Keratinocyte (primary cell): ENCODE data around the gene F8A1. TPM values are rescaled to one million over a fixed set of nuclear protein-coding genes. Genes with fewer than 3 reads are reported as not detected.
"Not testable (repeated sequence)": the region's sequence is repeated elsewhere in the genome, so short reads cannot be mapped to it uniquely, and the experiment has no call there.

Experiments used
- DNase-seq: peaks from one replicate; pipeline ENCODE4 v3.0.0-alpha.2; 2011; ENCODE audit warnings: low read depth, missing footprints, low spot score
- FAIRE-seq: peaks from 2 replicates; lab custom pipeline; 2011; peaks lifted over from hg19 to GRCh38; lab: Jason Lieb, UNC
- H2AFZ ChIP-seq: 2 replicates; pipeline ENCODE4 v1.6.0; 2012; ENCODE audit warnings: low read length, control low read depth, inconsistent platforms; ENCODE audit not compliant: control insufficient read depth
- H3K27ac ChIP-seq: 2 replicates; pipeline ENCODE4 v1.5.1; 2011; ENCODE audit warnings: low read length; ENCODE audit not compliant: control insufficient read depth, insufficient read depth
- H3K27me3 ChIP-seq: 3 replicates; pipeline ENCODE4 v1.6.0; 2011; ENCODE audit warnings: low read length; ENCODE audit not compliant: control insufficient read depth, insufficient read depth; ENCODE audit errors: extremely low read depth
- H3K36me3 ChIP-seq, 2 experiments: 2 replicates in 1 of 2; 3 replicates in 1 of 2; pipeline ENCODE4 v1.5.1; 2011; ENCODE audit warnings: low read length in 2 of 2, mild to moderate bottlenecking in 1 of 2; ENCODE audit not compliant: control insufficient read depth in 2 of 2, insufficient read depth in 2 of 2; ENCODE audit errors: extremely low read depth in 1 of 2
- H3K4me1 ChIP-seq: 3 replicates; pipeline ENCODE4 v1.5.1; 2011; ENCODE audit warnings: low read length; ENCODE audit not compliant: control insufficient read depth, insufficient read depth; ENCODE audit errors: extremely low read depth
- H3K4me2 ChIP-seq: 3 replicates; pipeline ENCODE4 v1.6.0; 2011; ENCODE audit warnings: low read depth, low read length; ENCODE audit not compliant: control insufficient read depth, insufficient read depth; ENCODE audit errors: extremely low read depth
- H3K4me3 ChIP-seq, 3 experiments: fragments of 200-600 bp in 1 of 3; sonication (generic) in 1 of 3; 2 replicates in 2 of 3; 3 replicates in 1 of 3; pipeline ENCODE4 v1.5.1; 2011 to 2016; ENCODE audit warnings: low read length in 3 of 3, mild to moderate bottlenecking in 3 of 3, control low read depth in 2 of 3, inconsistent platforms in 1 of 3, low read depth in 1 of 3, mixed read lengths in 1 of 3, mixed run types in 1 of 3, moderate library complexity in 1 of 3; ENCODE audit not compliant: control insufficient read depth in 2 of 3, insufficient read depth in 2 of 3; ENCODE audit errors: extremely low read depth in 1 of 3
- H3K79me2 ChIP-seq: 2 replicates; pipeline ENCODE4 v1.6.0; 2012; ENCODE audit warnings: low read length; ENCODE audit not compliant: control insufficient read depth, insufficient read depth
- H3K9ac ChIP-seq: 3 replicates; pipeline ENCODE4 v1.6.0; 2011; ENCODE audit warnings: low read length; ENCODE audit not compliant: control insufficient read depth, insufficient read depth; ENCODE audit errors: extremely low read depth
- H3K9me1 ChIP-seq: 3 replicates; pipeline ENCODE4 v1.6.0; 2011; ENCODE audit warnings: low read length; ENCODE audit not compliant: control insufficient read depth, insufficient read depth; ENCODE audit errors: extremely low read depth
- H3K9me3 ChIP-seq: 2 replicates; pipeline ENCODE4 v1.5.1; 2012; ENCODE audit warnings: low read depth, low read length; ENCODE audit not compliant: control insufficient read depth
- H4K20me1 ChIP-seq: 3 replicates; pipeline ENCODE4 v1.6.0; 2011; ENCODE audit warnings: low read length; ENCODE audit not compliant: control insufficient read depth, insufficient read depth; ENCODE audit errors: extremely low read depth
- CTCF ChIP-seq, 3 experiments: IDR thresholded peaks in 1 of 3; conservative IDR thresholded peaks in 1 of 3; optimal IDR thresholded peaks in 1 of 3; 2 replicates in 2 of 3; 3 replicates in 1 of 3; pipeline versions ENCODE3 to v1.5.1; 2011; ENCODE audit warnings: low read length in 3 of 3, mild to moderate bottlenecking in 3 of 3, moderate library complexity in 2 of 3, control low read depth in 1 of 3, inconsistent platforms in 1 of 3; ENCODE audit not compliant: insufficient read depth in 2 of 3; ENCODE audit errors: extremely low read depth in 1 of 3
- EZH2 ChIP-seq: IDR thresholded peaks from one replicate; pipeline ENCODE4 v1.6.1; 2012; ENCODE audit warnings: inconsistent platforms, mild to moderate bottlenecking, low read length, moderate library complexity
- dilution Hi-C: fragments of 300-500 bp; cut with MboI; formaldehyde crosslinking; loops from one replicate; pipeline ENCODE4 v1.7.0; 2020; ENCODE audit warnings: low sequenced_read_pairs; ENCODE audit not compliant: extremely low pct_ligation_motif_present
- polyA plus RNA-seq, 5 experiments: library from polyadenylated mRNA; depleted of rRNA in 3 of 5; stranded (reverse) in 3 of 5; stranded (forward) in 1 of 5; unstranded in 1 of 5; fragments of >200 nt; gene quantifications; 1 replicate in 1 of 5; 2 replicates in 3 of 5; 3 replicates in 1 of 5; pipeline versions ENCODE4 v1.2.1 to v1.2.3, GENCODE V29; 2011 to 2012; ENCODE audit warnings: missing spikeins in 2 of 5, low read depth in 1 of 5, low replicate concordance in 1 of 5

The F8A1 gene
- polyA plus RNA-seq, 1 donor (not counting 4 experiments of a cell fraction or from before 2014, with no cell fraction given), result 3.5 TPM

- H3K36me3 ChIP-seq, result no peaks in the 10 kb centered on the region
- no peak overlapping the region for H3K4me2 ChIP-seq
- no peak for FAIRE-seq
- no peaks in the 10 kb centered on the region for H3K9me1 ChIP-seq
- dilution Hi-C loops, result no loop called here
- no peak overlapping the region for H3K9ac ChIP-seq
- H3K4me3 ChIP-seq, result no peak overlapping the region
- DNase-seq, result no peak
- no peaks in the 10 kb centered on the region for H4K20me1 ChIP-seq
- no peaks in the 10 kb centered on the region for H3K79me2 ChIP-seq
- TF ChIP-seq CTCF (optimal IDR thresholded peaks at IDR 0.05 in 1 of 3, IDR thresholded peaks at IDR 0.05 in 1 of 3, conservative IDR thresholded peaks at IDR 0.05 in 1 of 3; ENCODE audit: extremely low read depth in 1 of 3, insufficient read depth in 2 of 3, low read length in 3 of 3) (no peak), EZH2 (no peak)
- no peak overlapping the region for H3K27ac ChIP-seq
- H3K27me3 ChIP-seq, result no peaks in the 10 kb centered on the region
- no peaks in the 10 kb centered on the region for H3K4me1 ChIP-seq
- H2AFZ ChIP-seq, result no peak overlapping the region
- H3K9me3 ChIP-seq, result no peaks in the 10 kb centered on the region
Measured at GRCh38 chrX:154850957-154851611, 35.1 kb upstream of the F8A1 start.

- no peaks in the 10 kb centered on the region for H3K4me1 ChIP-seq
- no peak overlapping the region for H3K27ac ChIP-seq
- dilution Hi-C loops, result no loop called here
- TF ChIP-seq EZH2, result no peak
- TF ChIP-seq CTCF (optimal IDR thresholded peaks at IDR 0.05 in 1 of 3, IDR thresholded peaks at IDR 0.05 in 1 of 3, conservative IDR thresholded peaks at IDR 0.05 in 1 of 3; ENCODE audit: extremely low read depth in 1 of 3, insufficient read depth in 2 of 3, low read length in 3 of 3), result no peak
- no peak for DNase-seq
- H4K20me1 ChIP-seq, result no peaks in the 10 kb centered on the region
- no peaks in the 10 kb centered on the region for H3K36me3 ChIP-seq
- H3K9me1 ChIP-seq, result no peaks in the 10 kb centered on the region
- H3K4me2 ChIP-seq, result no peak overlapping the region
- no peaks in the 10 kb centered on the region for H3K79me2 ChIP-seq
- no peaks in the 10 kb centered on the region for H3K9me3 ChIP-seq
- no peak overlapping the region for H3K9ac ChIP-seq
- no peak for FAIRE-seq
- H3K27me3 ChIP-seq, result no peaks in the 10 kb centered on the region
- H2AFZ ChIP-seq, result no peak overlapping the region
- H3K4me3 ChIP-seq, result no peak overlapping the region
Measured at GRCh38 chrX:154855256-154855655, 30.9 kb upstream of the F8A1 start.

GRCh38 chrX:154868522-154868921 is 17.6 kb upstream of the F8A1 start:
- DNase-seq, H3K79me2 ChIP-seq, H3K4me3 ChIP-seq, H2AFZ ChIP-seq, H4K20me1 ChIP-seq, H3K9me1 ChIP-seq, FAIRE-seq, H3K4me2 ChIP-seq, H3K36me3 ChIP-seq, H3K27ac ChIP-seq, H3K27me3 ChIP-seq, H3K9ac ChIP-seq, H3K9me3 ChIP-seq, H3K4me1 ChIP-seq, dilution Hi-C loops: not testable (repeated sequence)
